Left ventricle myocardium inferior (tissue), 1 donor: ENCODE results near the gene LSP1. TPM values are rescaled to one million over a fixed set of nuclear protein-coding genes. Genes with fewer than 3 reads are reported as not detected.
A peak's percentile ranks its signal among the peaks of the same experiment; 100 is the strongest.

Experiments used
- DNase-seq: peaks from one replicate; pipeline ENCODE4 v3.0.0-alpha.2; 2020
- H3K27ac ChIP-seq: fragments of 200-600 bp; replicated peaks from 2 replicates; pipeline ENCODE4 v1.8.0; 2021
- H3K27me3 ChIP-seq: fragments of 200-600 bp; 2 replicates; pipeline ENCODE4 v1.8.0; 2021; ENCODE audit warnings: low read depth
- H3K36me3 ChIP-seq: fragments of 200-600 bp; 2 replicates; pipeline ENCODE4 v1.8.0; 2021
- H3K4me1 ChIP-seq: fragments of 200-600 bp; 2 replicates; pipeline ENCODE4 v1.8.0; 2021
- H3K4me3 ChIP-seq: fragments of 200-600 bp; 2 replicates; pipeline ENCODE4 v1.8.0; 2021; ENCODE audit warnings: mild to moderate bottlenecking, moderate library complexity
- H3K9me3 ChIP-seq: fragments of 200-600 bp; replicated peaks from 2 replicates; pipeline ENCODE4 v1.8.0; 2021
- CTCF ChIP-seq: fragments of 200-600 bp; IDR thresholded peaks from 2 replicates; pipeline ENCODE4 v1.8.0; 2021; ENCODE audit warnings: antibody characterized with exemption, mild to moderate bottlenecking, borderline replicate concordance
- intact Hi-C: fragments of 100-400 bp; cut with micrococcal nuclease; formaldehyde crosslinking; loops from one replicate; pipeline ENCODE4 v1.11.0; 2022
- total RNA-seq: library from RNA; stranded (reverse); fragmentation: NEBNext Ultra II Directional; extraction: Animal tissue kit (Norgen Biotek cat#: 25700); gene quantifications from one replicate; pipeline ENCODE4 v1.2.1, GENCODE V29; 2021
- donor health status: DM: no; HTN: yes; CAD: no; lungs with severe emphysema.

The LSP1 gene
- total RNA-seq, 1 donor from 2014 or later: 19.7 TPM

GRCh38 chr11:1917523-1918435, 64.9 kb downstream of the LSP1 start:
- Histone ChIP-seq H3K27me3 (no peaks in the 10 kb centered on the region), H3K4me1 (peaks cover 68% of the 10 kb centered on the region), H3K27ac (peak overlapping the region; percentile 92), H3K9me3 (no peaks in the 10 kb centered on the region), H3K4me3 (peak overlapping the region; percentile 57), H3K36me3 (no peaks in the 10 kb centered on the region)
- TF ChIP-seq CTCF: peak; percentile 81
- DNase-seq: no peak
- intact Hi-C loops: no loop called here

GRCh38 chr11:1918436-1919315, 65.8 kb downstream of the LSP1 start:
- Histone ChIP-seq H3K36me3 (no peaks in the 10 kb centered on the region), H3K4me3 (peak overlapping the region; percentile 59), H3K4me1 (peaks cover 76% of the 10 kb centered on the region), H3K27me3 (no peaks in the 10 kb centered on the region), H3K27ac (peak overlapping the region; percentile 92), H3K9me3 (no peaks in the 10 kb centered on the region)
- DNase-seq: no peak
- intact Hi-C loops: no loop called here
- TF ChIP-seq CTCF: no peak

- H3K4me3 ChIP-seq: peak within 1 kb of the TSS; percentile 59
- TF ChIP-seq CTCF: no peak
- intact Hi-C loops: loop anchor here (5.0 kb wide), 1 partner anchor 37 kb away; no protein-coding TSS in a partner anchor
- no peaks in the 10 kb centered on the region for H3K27me3 ChIP-seq
- no peak for DNase-seq
- no peaks in the 10 kb centered on the region for H3K9me3 ChIP-seq
- peak within 1 kb of the TSS; percentile 92 for H3K27ac ChIP-seq
- peaks cover 85% of the 10 kb centered on the region for H3K4me1 ChIP-seq
- H3K36me3 ChIP-seq: no peaks in the 10 kb centered on the region
Measured at GRCh38 chr11:1919391-1920127, 66.7 kb downstream of the LSP1 start, which contains the start of gene TNNT3. TSS of gene TNNT3 (plus strand) at chr11:1919703. CDS start at chr11:1922875, 3,172 bp downstream.

GRCh38 chr11:1920128-1920908, 67.4 kb downstream of the LSP1 start:
- Histone ChIP-seq H3K9me3 (no peaks in the 10 kb centered on the region), H3K36me3 (no peaks in the 10 kb centered on the region), H3K4me3 (peak overlapping the region; percentile 59), H3K4me1 (peaks cover 91% of the 10 kb centered on the region), H3K27me3 (no peaks in the 10 kb centered on the region), H3K27ac (peak overlapping the region; percentile 92)
- TF ChIP-seq CTCF: no peak
- no peak for DNase-seq
- intact Hi-C loops: loop anchor here (5.0 kb wide), 1 partner anchor 38 kb away; no protein-coding TSS in a partner anchor
